ENCODE data around the gene GNPTG.

- TF ChIP-seq CTCF (IDR thresholded peaks at IDR 0.05) (no peak), EZH2 (IDR thresholded peaks at IDR 0.05; ENCODE audit: borderline replicate concordance, insufficient read depth, low read depth, low read length, poor library complexity, severe bottlenecking) (no peak)
These were observed 38.0 kb downstream of the GNPTG start for GRCh38 chr16:1389762-1390161.
